B cell (primary cell): ENCODE data around the gene CASS4.

Experiments used
- EZH2 ChIP-seq: IDR thresholded peaks from 2 replicates; pipeline ENCODE4 v1.6.1; 2012; ENCODE audit warnings: borderline replicate concordance, low read depth, mild to moderate bottlenecking, moderate library complexity, low read length; ENCODE audit not compliant: insufficient read depth, poor library complexity, severe bottlenecking
- TF ChIP-seq, protein P1 (sequence below): fragments of 200-600 bp; IDR thresholded peaks from one replicate; pipeline ENCODE4 v1.8.0; 2022; ENCODE audit warnings: antibody characterized with exemption, mild to moderate bottlenecking

DNA sequence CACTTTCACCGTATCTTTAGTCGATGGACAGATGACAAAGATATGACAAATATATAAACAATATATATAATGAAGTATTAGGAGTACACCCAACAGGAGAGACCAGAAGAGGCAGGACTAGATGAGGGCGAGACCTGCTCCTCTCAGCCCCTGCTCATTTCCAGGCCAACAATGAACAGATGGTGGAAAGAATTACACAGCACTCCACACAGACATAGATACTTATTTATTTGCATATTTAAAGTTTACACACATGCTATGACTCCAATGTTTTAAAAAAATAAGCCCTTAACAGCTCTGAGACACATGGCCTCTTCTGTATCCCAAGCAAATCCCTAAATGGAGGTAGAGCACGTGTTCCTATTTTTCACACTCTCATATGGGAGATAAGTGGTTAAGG, 42.9 kb upstream of the CASS4 start:
- TF ChIP-seq, protein P1, sequence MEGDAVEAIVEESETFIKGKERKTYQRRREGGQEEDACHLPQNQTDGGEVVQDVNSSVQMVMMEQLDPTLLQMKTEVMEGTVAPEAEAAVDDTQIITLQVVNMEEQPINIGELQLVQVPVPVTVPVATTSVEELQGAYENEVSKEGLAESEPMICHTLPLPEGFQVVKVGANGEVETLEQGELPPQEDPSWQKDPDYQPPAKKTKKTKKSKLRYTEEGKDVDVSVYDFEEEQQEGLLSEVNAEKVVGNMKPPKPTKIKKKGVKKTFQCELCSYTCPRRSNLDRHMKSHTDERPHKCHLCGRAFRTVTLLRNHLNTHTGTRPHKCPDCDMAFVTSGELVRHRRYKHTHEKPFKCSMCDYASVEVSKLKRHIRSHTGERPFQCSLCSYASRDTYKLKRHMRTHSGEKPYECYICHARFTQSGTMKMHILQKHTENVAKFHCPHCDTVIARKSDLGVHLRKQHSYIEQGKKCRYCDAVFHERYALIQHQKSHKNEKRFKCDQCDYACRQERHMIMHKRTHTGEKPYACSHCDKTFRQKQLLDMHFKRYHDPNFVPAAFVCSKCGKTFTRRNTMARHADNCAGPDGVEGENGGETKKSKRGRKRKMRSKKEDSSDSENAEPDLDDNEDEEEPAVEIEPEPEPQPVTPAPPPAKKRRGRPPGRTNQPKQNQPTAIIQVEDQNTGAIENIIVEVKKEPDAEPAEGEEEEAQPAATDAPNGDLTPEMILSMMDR = no peak
- TF ChIP-seq EZH2 = no peak
